Loucy (cell line): ENCODE data around the gene RBFOX2.

ENCODE experiments used
- EZH2phosphoT487 ChIP-seq: fragments of 200-600 bp; IDR thresholded peaks from 2 replicates; pipeline ENCODE4 v1.6.1; 2018; ENCODE audit warnings: antibody characterized with exemption, mild to moderate bottlenecking, moderate library complexity, borderline replicate concordance
- TF ChIP-seq, protein P1 (sequence below): fragments of 200-600 bp; sonication (generic); conservative IDR thresholded peaks from 2 replicates; pipeline ENCODE4 v1.5.1; 2014; ENCODE audit warnings: mild to moderate bottlenecking, antibody characterized with exemption, low read length

GRCh38 chr22:35727436-35727835 is 301.2 kb downstream of the RBFOX2 start:
- TF ChIP-seq, protein P1, sequence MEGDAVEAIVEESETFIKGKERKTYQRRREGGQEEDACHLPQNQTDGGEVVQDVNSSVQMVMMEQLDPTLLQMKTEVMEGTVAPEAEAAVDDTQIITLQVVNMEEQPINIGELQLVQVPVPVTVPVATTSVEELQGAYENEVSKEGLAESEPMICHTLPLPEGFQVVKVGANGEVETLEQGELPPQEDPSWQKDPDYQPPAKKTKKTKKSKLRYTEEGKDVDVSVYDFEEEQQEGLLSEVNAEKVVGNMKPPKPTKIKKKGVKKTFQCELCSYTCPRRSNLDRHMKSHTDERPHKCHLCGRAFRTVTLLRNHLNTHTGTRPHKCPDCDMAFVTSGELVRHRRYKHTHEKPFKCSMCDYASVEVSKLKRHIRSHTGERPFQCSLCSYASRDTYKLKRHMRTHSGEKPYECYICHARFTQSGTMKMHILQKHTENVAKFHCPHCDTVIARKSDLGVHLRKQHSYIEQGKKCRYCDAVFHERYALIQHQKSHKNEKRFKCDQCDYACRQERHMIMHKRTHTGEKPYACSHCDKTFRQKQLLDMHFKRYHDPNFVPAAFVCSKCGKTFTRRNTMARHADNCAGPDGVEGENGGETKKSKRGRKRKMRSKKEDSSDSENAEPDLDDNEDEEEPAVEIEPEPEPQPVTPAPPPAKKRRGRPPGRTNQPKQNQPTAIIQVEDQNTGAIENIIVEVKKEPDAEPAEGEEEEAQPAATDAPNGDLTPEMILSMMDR, result no peak
- TF ChIP-seq EZH2phosphoT487, result no peak
